HCT116 (cell line): ENCODE data around the gene RAMP3. TPM values are rescaled to one million over a fixed set of nuclear protein-coding genes. Genes with fewer than 3 reads are reported as not detected.

Source experiments
- ATAC-seq: fragments of 200-7000 bp; cut with Tn5 transposase; 2 replicates; pipeline ENCODE4 v1.9.1; 2020; ENCODE audit warnings: mild to moderate bottlenecking, moderate library complexity
- BruUV-seq: library from RNA; stranded (reverse); fragments of 400-500 nt; replicated peaks from 2 replicates; lab custom pipeline; 2021; lab: Mats Ljungman, UMichigan
- CTCF ChIA-PET: fragments of 300-600 bp; sonication (Branson Sonifier 250); formaldehyde crosslinking; loops from one replicate; lab custom pipeline; 2021; ENCODE audit warnings: antibody characterized with exemption; lab: Charles Lee
- POLR2A ChIA-PET: fragments of 300-600, 350-600 bp; sonication (Branson Sonifier 250); formaldehyde crosslinking; loops from one replicate; lab custom pipeline; 2021; ENCODE audit warnings: antibody characterized with exemption; lab: Charles Lee
- RAD21 ChIA-PET, 2 experiments: fragments of 300-600 bp; sonication (Branson Sonifier 250); formaldehyde crosslinking; loops; one replicate each; lab custom pipeline; 2023; ENCODE audit warnings: low total read pairs in 2 of 2; ENCODE audit not compliant: uncharacterized antibody in 2 of 2, unreplicated experiment in 2 of 2, low non-redundant PET in 1 of 2; lab: Charles Lee
- DNase-seq: peaks from one replicate; pipeline ENCODE4 v3.0.0-alpha.2; 2010; ENCODE audit warnings: low read depth, low spot score
- H2AFZ ChIP-seq: fragments of 200-600 bp; shearing (Covaris generic), sonication (generic); 2 replicates; pipeline ENCODE4 v1.6.1; 2017; ENCODE audit warnings: low read depth, mixed run types, mixed read lengths, antibody characterized with exemption, low read length; ENCODE audit not compliant: poor library complexity, severe bottlenecking
- H3K27ac ChIP-seq: 2 replicates; pipeline ENCODE4 v1.5.1; 2012; ENCODE audit warnings: low read depth, low read length
- H3K27me3 ChIP-seq: fragments of 200-600 bp; sonication (generic); 2 replicates; pipeline ENCODE4 v1.6.1; 2016; ENCODE audit warnings: mixed run types, low read length, mixed read lengths; ENCODE audit not compliant: insufficient read depth
- H3K36me3 ChIP-seq, 2 experiments: fragments of 200-500 bp in 1 of 2; fragments of 200-600 bp in 1 of 2; sonication (Bioruptor generic) in 1 of 2; sonication (generic) in 1 of 2; 2 replicates each; pipeline versions ENCODE4 v1.5.1 to v1.6.1; 2014 to 2016; ENCODE audit warnings: low read length in 2 of 2, inconsistent platforms in 1 of 2, mixed read lengths in 1 of 2, mixed run types in 1 of 2; ENCODE audit not compliant: insufficient read depth in 2 of 2, control insufficient read depth in 1 of 2
- H3K4me1 ChIP-seq, 2 experiments: fragments of 200-600 bp in 1 of 2; sonication (generic) in 1 of 2; 2 replicates each; pipeline versions ENCODE4 v1.5.1 to v1.6.1; 2012 to 2017; ENCODE audit warnings: low read length in 2 of 2, inconsistent platforms in 1 of 2, mild to moderate bottlenecking in 1 of 2, mixed read lengths in 1 of 2, mixed run types in 1 of 2, moderate library complexity in 1 of 2; ENCODE audit not compliant: insufficient read depth in 2 of 2, control insufficient read depth in 1 of 2
- H3K4me2 ChIP-seq: fragments of 200-600 bp; sonication (generic); 2 replicates; pipeline ENCODE4 v1.6.1; 2017; ENCODE audit warnings: mixed run types, low read length, mixed read lengths
- H3K4me3 ChIP-seq, 2 experiments: fragments of 200-600 bp in 1 of 2; sonication (generic) in 1 of 2; replicated peaks in 1 of 2; 2 replicates each; pipeline ENCODE4 v1.5.1; 2011 to 2016; ENCODE audit warnings: low read length in 2 of 2, control low read depth in 1 of 2, low read depth in 1 of 2, mild to moderate bottlenecking in 1 of 2, mixed read lengths in 1 of 2, mixed run types in 1 of 2
- H3K79me2 ChIP-seq: fragments of 200-600 bp; sonication (generic); 2 replicates; pipeline ENCODE4 v1.6.1; 2017; ENCODE audit warnings: mild to moderate bottlenecking, mixed run types, low read length, moderate library complexity, mixed read lengths; ENCODE audit not compliant: insufficient read depth
- H3K9ac ChIP-seq: fragments of 200-600 bp; sonication (generic); 2 replicates; pipeline ENCODE4 v1.6.1; 2016; ENCODE audit warnings: low read length, mixed read lengths
- H3K9me2 ChIP-seq: fragments of 200-600 bp; sonication (generic), shearing (Covaris generic); 2 replicates; pipeline ENCODE4 v1.6.1; 2017; ENCODE audit warnings: mixed run types, mild to moderate bottlenecking, moderate library complexity; ENCODE audit not compliant: insufficient read depth
- H3K9me3 ChIP-seq, 2 experiments: fragments of 200-500 bp in 1 of 2; fragments of 200-600 bp in 1 of 2; sonication (Bioruptor generic) in 1 of 2; sonication (generic) in 1 of 2; 2 replicates each; pipeline ENCODE4 v1.6.1; 2014 to 2017; ENCODE audit warnings: low read length in 2 of 2, mixed read lengths in 2 of 2, inconsistent platforms in 1 of 2, low read depth in 1 of 2, mild to moderate bottlenecking in 1 of 2, mixed run types in 1 of 2, moderate library complexity in 1 of 2; ENCODE audit not compliant: control insufficient read depth in 1 of 2, insufficient read depth in 1 of 2
- H4K20me1 ChIP-seq: fragments of 200-600 bp; sonication (generic), shearing (Covaris generic); 2 replicates; pipeline ENCODE4 v1.6.1; 2017; ENCODE audit warnings: mixed run types, mild to moderate bottlenecking, moderate library complexity; ENCODE audit not compliant: insufficient read depth
- ATF3 ChIP-seq: IDR thresholded peaks from 2 replicates; pipeline ENCODE4 v1.6.1; 2012
- CBX3 ChIP-seq: IDR thresholded peaks from 2 replicates; pipeline ENCODE4 v1.6.1; 2012; ENCODE audit warnings: low read depth
- CEBPB ChIP-seq: IDR thresholded peaks from 2 replicates; pipeline ENCODE4 v1.6.1; 2012; ENCODE audit warnings: low read depth
- CTCF ChIP-seq, 3 experiments: fragments of 200-600 bp in 1 of 3; sonication (generic) in 1 of 3; IDR thresholded peaks in 2 of 3; conservative IDR thresholded peaks in 1 of 3; 2 replicates each; pipeline ENCODE4 v1.5.1; 2012 to 2017; ENCODE audit warnings: low read depth in 2 of 3, low read length in 2 of 3, antibody characterized with exemption in 1 of 3, borderline replicate concordance in 1 of 3, control low read depth in 1 of 3, mild to moderate bottlenecking in 1 of 3, mixed read lengths in 1 of 3, mixed run types in 1 of 3, moderate library complexity in 1 of 3; ENCODE audit not compliant: insufficient read depth in 1 of 3
- EGR1 ChIP-seq: IDR thresholded peaks from 2 replicates; pipeline ENCODE4 v1.6.1; 2012; ENCODE audit warnings: low read depth
- ELF1 ChIP-seq: IDR thresholded peaks from 2 replicates; pipeline ENCODE4 v1.6.1; 2012; ENCODE audit warnings: low read depth, borderline replicate concordance
- EZH2 ChIP-seq: fragments of 200-600 bp; sonication (generic); IDR thresholded peaks from 2 replicates; pipeline ENCODE4 v1.6.1; 2017; ENCODE audit warnings: antibody characterized with exemption, mixed run types
- EZH2phosphoT487 ChIP-seq: fragments of 200-600 bp; IDR thresholded peaks from 2 replicates; pipeline ENCODE4 v1.6.1; 2018; ENCODE audit warnings: antibody characterized with exemption, borderline replicate concordance
- FOSL1 ChIP-seq: IDR thresholded peaks from 2 replicates; pipeline ENCODE4 v1.6.1; 2012; ENCODE audit warnings: low read depth
- JUND ChIP-seq: IDR thresholded peaks from 2 replicates; pipeline ENCODE4 v1.6.1; 2012
- MAX ChIP-seq: IDR thresholded peaks from 2 replicates; pipeline ENCODE4 v1.6.1; 2012
- POLR2A ChIP-seq: IDR thresholded peaks from 2 replicates; pipeline ENCODE4 v1.7.0; 2011; ENCODE audit warnings: borderline replicate concordance; ENCODE audit not compliant: insufficient read depth, insufficient read length; ENCODE audit errors: extremely low read depth
- POLR2AphosphoS5 ChIP-seq: IDR thresholded peaks from 2 replicates; pipeline ENCODE4 v1.6.1; 2011; ENCODE audit warnings: mild to moderate bottlenecking, low read depth, low read length, moderate library complexity
- REST ChIP-seq: IDR thresholded peaks from 2 replicates; pipeline ENCODE4 v1.6.1; 2012; ENCODE audit warnings: low read depth
- SIN3A ChIP-seq: IDR thresholded peaks from 2 replicates; pipeline ENCODE4 v1.6.1; 2012; ENCODE audit warnings: low read depth
- SP1 ChIP-seq: IDR thresholded peaks from 2 replicates; pipeline ENCODE4 v1.6.1; 2012; ENCODE audit warnings: low read depth
- SRF ChIP-seq: IDR thresholded peaks from 2 replicates; pipeline ENCODE4 v1.6.1; 2012; ENCODE audit warnings: low read depth
- TCF7L2 ChIP-seq: IDR thresholded peaks from 2 replicates; pipeline ENCODE4 v1.7.0; 2011; ENCODE audit warnings: borderline replicate concordance, inconsistent platforms; ENCODE audit not compliant: insufficient read depth, insufficient read length; ENCODE audit errors: extremely low read depth
- YY1 ChIP-seq: IDR thresholded peaks from 2 replicates; pipeline ENCODE4 v1.6.1; 2011; ENCODE audit warnings: low read length, low read depth, moderate library complexity, mild to moderate bottlenecking; ENCODE audit not compliant: insufficient replicate concordance; ENCODE audit errors: extremely low read depth
- ZFX ChIP-seq: fragments of 450-650 bp; IDR thresholded peaks from 2 replicates; pipeline ENCODE4 v1.6.1; 2017
- ZNF274 ChIP-seq: fragments of 200-500 bp; sonication (Bioruptor generic); IDR thresholded peaks from 2 replicates; pipeline ENCODE4 v1.6.1; 2014; ENCODE audit warnings: mild to moderate bottlenecking, low read depth, low read length, inconsistent platforms
- intact Hi-C: fragments of 100-400 bp; cut with micrococcal nuclease; formaldehyde crosslinking; loops from 2 replicates; pipeline ENCODE4 v1.10.0; 2022
- total RNA-seq: library from RNA; stranded (reverse); gene quantifications from one replicate; pipeline ENCODE4 v1.2.1, GENCODE V29; 2021; ENCODE audit not compliant: unreplicated experiment

RAMP3 gene
- total RNA-seq, 1 experiment from 2014 or later, result not detected

- intact Hi-C loops, result loop anchor here (2.0 to 5.0 kb wide), 2 partner anchors 111 to 124 kb away; partner anchors contain the start of gene CCM2
- peak within 1 kb of the TSS; percentile 89 to 100 for H3K4me3 ChIP-seq
- peaks cover 25 to 29% of the 10 kb centered on the region in 2 experiments for H3K36me3 ChIP-seq
- peaks cover 11 to 13% of the 10 kb centered on the region in 2 experiments for H3K4me1 ChIP-seq
- no peaks in the 10 kb centered on the region for H3K9me2 ChIP-seq
- H3K79me2 ChIP-seq, result peaks cover 50% of the 10 kb centered on the region
- DNase-seq (peak; percentile 89), ATAC-seq (peak; percentile 90)
- H3K27me3 ChIP-seq, result no peaks in the 10 kb centered on the region
- H3K9ac ChIP-seq, result peak within 1 kb of the TSS; percentile 98
- H3K4me2 ChIP-seq, result peak within 1 kb of the TSS; percentile 73
- no peak within 1 kb of the TSS for H2AFZ ChIP-seq
- TSS peak; percentile 96 for BruUV-seq
- peaks cover 13% of the 10 kb centered on the region for H4K20me1 ChIP-seq
- H3K9me3 ChIP-seq, result no peaks in the 10 kb centered on the region
- RAD21 ChIA-PET, result interaction anchor here in 1 of 2 experiments (1.3 kb wide), 1 partner anchor 126 kb away, joined by 3 read pairs; no protein-coding TSS in a partner anchor
- peak within 1 kb of the TSS; percentile 87 for H3K27ac ChIP-seq
- POLR2A ChIA-PET, result interaction anchor here (1.0 to 1.6 kb wide), 4 partner anchors 9 to 505 kb away, joined by 3 to 7 read pairs (median 4); partner anchors contain the start of gene OGDH
- CTCF ChIA-PET, result interaction anchor here (1.9 kb wide), 1 partner anchor 25 kb away, joined by 12 read pairs; no protein-coding TSS in a partner anchor
- TF ChIP-seq CBX3, result peak; percentile 76
- no peak for TF ChIP-seq ZNF274
- no peak for TF ChIP-seq EZH2
- peak; percentile 100 for TF ChIP-seq MAX
- TF ChIP-seq CTCF (IDR thresholded peaks at IDR 0.05 in 2 of 3, conservative IDR thresholded peaks at IDR 0.05 in 1 of 3; ENCODE audit: borderline replicate concordance in 1 of 3, insufficient read depth in 1 of 3, low read depth in 2 of 3, low read length in 2 of 3), result peak; percentile 15 to 40 (median 40); a peak in 5 of 6 replicates
- TF ChIP-seq CEBPB, result no peak
- peak; percentile 94 for TF ChIP-seq SIN3A
- TF ChIP-seq FOSL1, result no peak
- peak; percentile 88 for TF ChIP-seq YY1
- TF ChIP-seq POLR2AphosphoS5, result peak; percentile 91
- peak; percentile 88 for TF ChIP-seq SP1
- no peak for TF ChIP-seq REST
- no peak for TF ChIP-seq EZH2phosphoT487
- TF ChIP-seq EGR1, result peak; percentile 90
- peak; percentile 86 for TF ChIP-seq POLR2A
- TF ChIP-seq TCF7L2, result peak; percentile 17
- TF ChIP-seq ATF3, result no peak
- peak; percentile 95 for TF ChIP-seq ZFX
- peak; percentile 96 for TF ChIP-seq SRF
- TF ChIP-seq ELF1, result peak; percentile 86
- peak; percentile 20; the same call in 1 of the 2 replicates for TF ChIP-seq JUND
These were observed 46.0 kb upstream of the RAMP3 start, which contains the start of gene TBRG4 for GRCh38 chr7:45111298-45112223. Gene TBRG4, minus strand, starts transcription at chr7:45111697. Its CDS starts 2,460 bp downstream, at chr7:45109237.
